Measurements from ENCODE around the gene KCNT1.

Gene KCNT1

GRCh38 chr9:135701067-135701958 lies 672 bp upstream of the KCNT1 start:
- H3K27ac ChIP-seq (ENCODE audit: low read depth, low read length) = no peak overlapping the region
- H3K9ac ChIP-seq (ENCODE audit: low read length) = no peak overlapping the region
- peaks cover 5% of the 10 kb centered on the region for H3K4me1 ChIP-seq (ENCODE audit: insufficient read depth, low read length)
- H3K4me3 ChIP-seq (ENCODE audit: low read depth in 1 of 2, low read length in 2 of 2) = no peak overlapping the region
- H3K36me3 ChIP-seq (ENCODE audit: insufficient read depth, low read length) = no peaks in the 10 kb centered on the region
- H3K27me3 ChIP-seq (ENCODE audit: control insufficient read depth in 1 of 2, insufficient read depth in 2 of 2, low read length in 2 of 2) = peaks cover 4 to 39% of the 10 kb centered on the region in 2 donors
- no peaks in the 10 kb centered on the region for H3K9me3 ChIP-seq (ENCODE audit: low read length)

DNA sequence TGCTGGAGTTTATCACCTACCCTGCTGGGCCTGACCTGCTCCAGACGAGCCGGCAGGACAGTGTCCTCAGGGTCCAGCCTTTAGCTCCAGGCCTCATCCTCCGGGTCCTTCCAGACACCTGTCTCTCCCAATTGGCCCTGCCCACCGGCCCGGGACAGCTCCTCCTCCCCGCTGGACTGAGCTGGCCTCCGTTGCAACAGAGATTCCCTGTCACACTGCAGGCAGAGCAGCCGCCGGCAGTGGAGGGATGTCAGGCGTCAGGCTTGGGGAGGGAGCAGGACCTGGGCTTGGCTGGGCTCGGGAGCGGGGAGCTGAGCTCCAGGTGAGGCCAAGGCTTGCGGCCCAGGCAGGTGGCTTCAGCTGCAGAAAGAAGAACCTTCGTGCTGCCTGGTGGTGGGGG lies 1.7 kb downstream of the KCNT1 start:
- Histone ChIP-seq H3K36me3 (ENCODE audit: insufficient read depth, low read length) (no peaks in the 10 kb centered on the region), H3K9ac (ENCODE audit: low read length) (no peak overlapping the region), H3K27ac (ENCODE audit: low read depth, low read length) (no peak overlapping the region), H3K27me3 (ENCODE audit: control insufficient read depth in 1 of 2, insufficient read depth in 2 of 2, low read length in 2 of 2) (peaks cover 4 to 51% of the 10 kb centered on the region in 2 donors), H3K4me3 (ENCODE audit: low read depth in 1 of 2, low read length in 2 of 2) (no peak overlapping the region), H3K9me3 (ENCODE audit: low read length) (no peaks in the 10 kb centered on the region), H3K4me1 (ENCODE audit: insufficient read depth, low read length) (peaks cover 5% of the 10 kb centered on the region)

DNA sequence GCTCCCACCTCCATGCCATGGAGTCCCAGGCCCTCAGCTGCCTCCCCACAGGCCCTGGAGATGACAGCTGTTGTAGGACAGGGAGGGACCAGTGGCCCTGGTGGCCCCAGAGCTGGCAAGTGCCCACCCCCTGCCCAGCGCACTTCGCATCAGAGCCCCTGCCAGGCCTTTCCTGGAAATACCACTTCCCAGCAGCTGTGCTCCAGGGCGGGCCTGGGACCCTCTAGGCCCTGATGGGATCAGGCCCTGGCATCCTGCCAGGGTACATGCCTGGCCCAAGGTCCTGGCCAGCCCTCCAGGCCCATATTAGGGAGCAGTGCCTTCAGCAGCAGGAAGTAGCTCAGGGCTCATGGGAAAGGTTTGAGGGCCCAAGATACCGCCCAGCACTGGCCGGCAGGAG lies 2.5 kb downstream of the KCNT1 start:
- Histone ChIP-seq H3K9ac (ENCODE audit: low read length) (no peak overlapping the region), H3K36me3 (ENCODE audit: insufficient read depth, low read length) (no peaks in the 10 kb centered on the region), H3K4me3 (ENCODE audit: low read depth in 1 of 2, low read length in 2 of 2) (no peak overlapping the region), H3K4me1 (ENCODE audit: insufficient read depth, low read length) (peaks cover 5% of the 10 kb centered on the region), H3K27ac (ENCODE audit: low read depth, low read length) (no peak overlapping the region), H3K9me3 (ENCODE audit: low read length) (no peaks in the 10 kb centered on the region), H3K27me3 (ENCODE audit: control insufficient read depth in 1 of 2, insufficient read depth in 2 of 2, low read length in 2 of 2) (peaks cover 4 to 51% of the 10 kb centered on the region in 2 donors)

- H3K36me3 ChIP-seq (ENCODE audit: insufficient read depth, low read length) = no peaks in the 10 kb centered on the region
- H3K4me3 ChIP-seq (ENCODE audit: low read depth in 1 of 2, low read length in 2 of 2) = no peak overlapping the region
- peaks cover 5% of the 10 kb centered on the region for H3K4me1 ChIP-seq (ENCODE audit: insufficient read depth, low read length)
- no peak overlapping the region for H3K27ac ChIP-seq (ENCODE audit: low read depth, low read length)
- peaks cover 4 to 51% of the 10 kb centered on the region in 2 donors for H3K27me3 ChIP-seq (ENCODE audit: control insufficient read depth in 1 of 2, insufficient read depth in 2 of 2, low read length in 2 of 2)
- no peak overlapping the region for H3K9ac ChIP-seq (ENCODE audit: low read length)
- H3K9me3 ChIP-seq (ENCODE audit: low read length) = no peaks in the 10 kb centered on the region
These were observed 3.4 kb downstream of the KCNT1 start for GRCh38 chr9:135705376-135705775.

DNA sequence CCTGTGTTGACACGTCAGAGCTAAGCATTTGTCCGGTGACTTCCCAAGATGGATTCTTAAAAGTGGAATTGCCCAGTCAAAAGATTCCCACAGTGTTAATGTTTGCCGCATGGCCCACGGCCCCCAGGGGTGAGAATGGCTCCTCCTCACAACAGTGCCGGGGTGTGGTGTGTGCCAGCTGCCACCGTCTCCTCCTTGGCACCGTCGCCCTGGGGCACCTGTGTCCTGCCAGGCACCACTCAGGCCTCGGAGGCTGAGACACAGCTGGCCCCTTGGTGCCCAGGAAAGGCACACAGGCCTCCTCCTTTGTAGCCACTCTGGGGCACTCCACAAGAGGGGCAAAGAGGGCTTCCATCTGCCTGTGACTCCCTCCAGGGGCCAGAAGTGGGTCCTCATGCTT lies 4.3 kb downstream of the KCNT1 start:
- no peak overlapping the region for H3K4me3 ChIP-seq (ENCODE audit: low read depth in 1 of 2, low read length in 2 of 2)
- peaks cover 4 to 51% of the 10 kb centered on the region in 2 donors for H3K27me3 ChIP-seq (ENCODE audit: control insufficient read depth in 1 of 2, insufficient read depth in 2 of 2, low read length in 2 of 2)
- no peaks in the 10 kb centered on the region for H3K36me3 ChIP-seq (ENCODE audit: insufficient read depth, low read length)
- no peak overlapping the region for H3K27ac ChIP-seq (ENCODE audit: low read depth, low read length)
- no peak overlapping the region for H3K9ac ChIP-seq (ENCODE audit: low read length)
- peaks cover 5% of the 10 kb centered on the region for H3K4me1 ChIP-seq (ENCODE audit: insufficient read depth, low read length)
- H3K9me3 ChIP-seq (ENCODE audit: low read length) = no peaks in the 10 kb centered on the region

DNA sequence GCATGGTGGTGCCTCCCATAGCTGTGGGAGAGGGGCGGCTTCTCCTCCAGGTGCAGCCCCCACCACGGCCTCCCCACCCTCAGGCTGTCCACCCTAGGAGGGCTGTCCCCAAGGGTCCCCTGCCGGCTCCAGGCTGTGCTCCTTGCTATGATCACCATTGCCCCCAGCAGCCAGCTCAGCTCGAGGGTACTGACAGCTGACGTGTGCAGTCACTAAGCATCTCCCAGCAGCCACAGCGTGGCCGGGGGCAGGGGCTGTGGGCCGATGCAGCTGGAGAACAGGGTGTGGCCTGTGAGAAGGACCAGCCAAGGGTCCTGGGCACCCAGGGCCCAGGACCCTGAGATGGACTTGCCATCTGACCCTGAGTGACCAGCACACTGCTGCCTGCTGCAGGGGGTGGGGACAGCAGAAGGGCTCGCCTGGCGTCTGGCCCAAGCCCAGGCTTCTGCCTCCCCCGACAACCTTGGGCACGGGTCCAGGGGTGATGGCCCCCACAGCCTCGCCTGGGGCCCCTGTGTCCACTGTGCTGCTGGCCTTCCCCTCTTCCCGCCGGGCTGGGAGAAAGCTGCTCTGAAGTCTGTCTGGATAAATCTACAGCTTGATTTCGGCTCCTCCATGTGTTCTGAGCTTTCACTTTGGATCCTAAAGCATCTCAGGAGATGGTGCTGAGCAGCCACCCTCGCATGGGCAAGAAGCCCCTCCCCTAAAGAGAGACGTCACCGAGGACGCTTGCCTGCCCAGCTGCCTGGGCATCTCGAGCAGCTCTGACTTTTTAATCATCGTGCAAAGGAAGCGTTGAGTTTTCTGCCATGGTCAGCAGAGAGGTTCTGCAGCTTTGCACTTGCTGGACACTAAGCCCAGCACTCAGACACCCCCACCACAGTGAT lies 5.5 kb downstream of the KCNT1 start:
- H3K27ac ChIP-seq (ENCODE audit: low read depth, low read length) = no peak overlapping the region
- no peaks in the 10 kb centered on the region for H3K9me3 ChIP-seq (ENCODE audit: low read length)
- H3K9ac ChIP-seq (ENCODE audit: low read length) = no peak overlapping the region
- peaks cover 4 to 42% of the 10 kb centered on the region in 2 donors for H3K27me3 ChIP-seq (ENCODE audit: control insufficient read depth in 1 of 2, insufficient read depth in 2 of 2, low read length in 2 of 2)
- no peaks in the 10 kb centered on the region for H3K36me3 ChIP-seq (ENCODE audit: insufficient read depth, low read length)
- no peaks in the 10 kb centered on the region for H3K4me1 ChIP-seq (ENCODE audit: insufficient read depth, low read length)
- H3K4me3 ChIP-seq (ENCODE audit: low read depth in 1 of 2, low read length in 2 of 2) = no peak overlapping the region

DNA sequence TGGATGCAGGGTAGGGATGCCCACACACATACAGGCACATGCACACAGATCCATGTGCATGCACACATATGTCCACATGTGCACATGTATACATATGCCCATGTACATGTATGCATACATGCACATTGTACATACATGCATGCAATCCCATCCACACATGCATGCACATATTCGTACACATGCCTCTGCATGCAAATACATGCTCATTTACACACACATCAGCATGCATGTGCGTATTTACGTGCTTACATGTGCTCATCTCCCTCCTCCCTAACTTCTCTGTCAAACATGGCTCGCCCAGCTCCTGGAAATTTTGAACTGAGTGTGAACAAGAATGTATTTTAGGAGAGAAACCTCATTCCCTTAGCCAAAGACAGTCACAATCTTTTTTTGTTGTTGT lies 6.2 kb downstream of the KCNT1 start:
- H3K9ac ChIP-seq (ENCODE audit: low read length) = no peak overlapping the region

GRCh38 chr9:135711391-135711790 lies 9.4 kb downstream of the KCNT1 start:
- H3K9me3 ChIP-seq (ENCODE audit: low read length) = no peaks in the 10 kb centered on the region
- peaks cover 11 to 42% of the 10 kb centered on the region in 2 donors for H3K27me3 ChIP-seq (ENCODE audit: control insufficient read depth in 1 of 2, insufficient read depth in 2 of 2, low read length in 2 of 2)
- no peaks in the 10 kb centered on the region for H3K4me1 ChIP-seq (ENCODE audit: insufficient read depth, low read length)
- no peak overlapping the region for H3K27ac ChIP-seq (ENCODE audit: low read depth, low read length)
- H3K36me3 ChIP-seq (ENCODE audit: insufficient read depth, low read length) = no peaks in the 10 kb centered on the region
- no peak overlapping the region for H3K9ac ChIP-seq (ENCODE audit: low read length)
- no peak overlapping the region for H3K4me3 ChIP-seq (ENCODE audit: low read depth in 1 of 2, low read length in 2 of 2)

More for the DNA sequence above, 6.2 kb downstream of the KCNT1 start:
- Histone ChIP-seq H3K4me1 (ENCODE audit: insufficient read depth, low read length) (no peaks in the 10 kb centered on the region), H3K9me3 (ENCODE audit: low read length) (no peaks in the 10 kb centered on the region), H3K4me3 (ENCODE audit: low read depth in 1 of 2, low read length in 2 of 2) (no peak overlapping the region), H3K27ac (ENCODE audit: low read depth, low read length) (no peak overlapping the region), H3K36me3 (ENCODE audit: insufficient read depth, low read length) (no peaks in the 10 kb centered on the region), H3K27me3 (ENCODE audit: control insufficient read depth in 1 of 2, insufficient read depth in 2 of 2, low read length in 2 of 2) (peaks cover 0 to 41% of the 10 kb centered on the region in 2 donors)

GRCh38 chr9:135711881-135712280 lies 9.9 kb downstream of the KCNT1 start:
- Histone ChIP-seq H3K4me1 (ENCODE audit: insufficient read depth, low read length) (no peaks in the 10 kb centered on the region), H3K27me3 (ENCODE audit: control insufficient read depth in 1 of 2, insufficient read depth in 2 of 2, low read length in 2 of 2) (peaks cover 11 to 40% of the 10 kb centered on the region in 2 donors), H3K36me3 (ENCODE audit: insufficient read depth, low read length) (no peaks in the 10 kb centered on the region), H3K4me3 (ENCODE audit: low read depth in 1 of 2, low read length in 2 of 2) (no peak overlapping the region), H3K27ac (ENCODE audit: low read depth, low read length) (no peak overlapping the region), H3K9me3 (ENCODE audit: low read length) (no peaks in the 10 kb centered on the region), H3K9ac (ENCODE audit: low read length) (no peak overlapping the region)

DNA sequence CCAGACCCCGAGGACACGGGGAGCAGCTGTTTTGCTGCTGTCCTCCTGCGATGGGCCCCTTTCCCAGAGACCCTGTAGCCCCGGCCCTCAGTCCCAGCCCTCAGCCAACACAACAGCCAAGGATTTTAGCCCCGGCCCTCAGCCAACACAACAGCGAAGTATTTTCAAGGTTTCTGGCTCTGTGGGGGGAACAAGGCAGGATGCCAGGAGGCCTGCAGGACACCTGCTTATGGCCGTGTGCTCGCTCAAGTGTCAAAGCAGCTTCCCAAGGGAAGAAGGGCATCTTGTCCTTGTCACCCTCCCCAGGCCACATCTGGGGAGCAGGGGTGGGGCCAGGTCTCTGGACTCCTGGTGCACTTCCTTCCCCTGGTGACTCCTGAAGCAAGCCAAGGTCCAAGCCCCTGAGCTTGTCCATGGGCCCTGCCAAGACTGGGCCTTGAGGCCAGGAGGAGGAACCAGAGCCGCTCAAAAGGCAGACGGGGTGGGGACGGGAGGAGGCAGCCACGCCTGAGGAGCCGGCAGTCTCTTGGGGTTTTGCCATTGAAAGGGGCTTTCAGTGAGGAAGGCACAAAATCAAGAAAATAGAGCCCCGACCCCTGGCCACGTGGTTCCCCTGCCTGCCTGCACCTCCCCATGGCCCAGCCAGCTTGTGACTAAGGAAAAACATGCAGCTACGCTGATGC lies 10.8 kb downstream of the KCNT1 start:
- H3K4me1 ChIP-seq (ENCODE audit: insufficient read depth, low read length) = no peaks in the 10 kb centered on the region
- no peak overlapping the region for H3K9ac ChIP-seq (ENCODE audit: low read length)
- H3K27ac ChIP-seq (ENCODE audit: low read depth, low read length) = no peak overlapping the region
- no peaks in the 10 kb centered on the region for H3K36me3 ChIP-seq (ENCODE audit: insufficient read depth, low read length)
- H3K4me3 ChIP-seq (ENCODE audit: low read depth in 1 of 2, low read length in 2 of 2) = no peak overlapping the region
- no peaks in the 10 kb centered on the region for H3K9me3 ChIP-seq (ENCODE audit: low read length)
- H3K27me3 ChIP-seq (ENCODE audit: control insufficient read depth in 1 of 2, insufficient read depth in 2 of 2, low read length in 2 of 2) = peaks cover 12 to 40% of the 10 kb centered on the region in 2 donors

Measured in muscle layer of colon (tissue), 2 donors.